B cell (primary cell): ENCODE data around the gene GALNT7. TPM values are rescaled to one million over a fixed set of nuclear protein-coding genes. Genes with fewer than 3 reads are reported as not detected.

Experiments used
- ATAC-seq: fragments of 200-7000 bp; cut with Tn5 transposase; one replicate; pipeline ENCODE4 v1.10.0; 2021; ENCODE audit warnings: low read depth, mild to moderate bottlenecking, moderate number of reproducible peaks, moderate library complexity
- CTCF ChIA-PET: fragments of 350-600 bp; sonication (Branson Sonifier 250); formaldehyde crosslinking; loops from one replicate; lab custom pipeline; 2021; ENCODE audit warnings: antibody characterized with exemption, inconsistent platforms; lab: Charles Lee
- POLR2A ChIA-PET: fragments of 350-600 bp; sonication (Branson Sonifier 250); formaldehyde crosslinking; loops from one replicate; lab custom pipeline; 2021; ENCODE audit warnings: antibody characterized with exemption; lab: Charles Lee
- DNase-seq: peaks from one replicate; pipeline ENCODE4 v3.0.0; 2013
- H2AFZ ChIP-seq: 2 replicates; pipeline ENCODE4 v1.6.1; 2012; ENCODE audit warnings: mild to moderate bottlenecking, low read depth, low read length; ENCODE audit not compliant: insufficient read depth, poor library complexity, severe bottlenecking
- H3K27ac ChIP-seq, 2 donors: 1 replicate in 1 of 2; 2 replicates in 1 of 2; pipeline ENCODE4 v1.5.1; 2012 to 2013; ENCODE audit warnings: low read length in 2 of 2, mild to moderate bottlenecking in 2 of 2, moderate library complexity in 1 of 2
- H3K27me3 ChIP-seq, 4 experiments: fragments of 200-600 bp in 1 of 4; sonication (generic) in 1 of 4; replicated peaks in 1 of 4; 1 replicate in 2 of 4; 2 replicates in 2 of 4; pipeline versions ENCODE4 v1.6.1 to v1.7.0; 2013 to 2016; ENCODE audit warnings: low read length in 3 of 4, mild to moderate bottlenecking in 2 of 4, mixed read lengths in 1 of 4, moderate library complexity in 1 of 4; ENCODE audit not compliant: insufficient read depth in 4 of 4, control insufficient read depth in 3 of 4; ENCODE audit errors: control extremely low read depth in 1 of 4
- H3K36me3 ChIP-seq, 2 experiments: replicated peaks in 1 of 2; 1 replicate in 1 of 2; 2 replicates in 1 of 2; pipeline versions ENCODE4 v1.6.1 to v1.7.1; 2013; ENCODE audit warnings: low read length in 1 of 2; ENCODE audit not compliant: insufficient read depth in 2 of 2, control insufficient read depth in 1 of 2; ENCODE audit errors: control extremely low read depth in 1 of 2, extremely low read depth in 1 of 2
- H3K4me1 ChIP-seq, 2 donors: fragments of 200-600 bp in 1 of 2; sonication (generic) in 1 of 2; 1 replicate in 1 of 2; 2 replicates in 1 of 2; pipeline versions ENCODE4 v1.5.1 to v1.6.1; 2013 to 2017; ENCODE audit warnings: low read length in 2 of 2; ENCODE audit not compliant: control insufficient read depth in 2 of 2, insufficient read depth in 2 of 2
- H3K4me2 ChIP-seq: replicated peaks from 2 replicates; pipeline ENCODE3; 2012; ENCODE audit warnings: mild to moderate bottlenecking, low read depth, low read length; ENCODE audit not compliant: poor library complexity, severe bottlenecking
- H3K4me3 ChIP-seq, 5 experiments: fragments of 200-600 bp in 1 of 5; sonication (generic) in 1 of 5; 1 replicate in 3 of 5; 2 replicates in 2 of 5; pipeline versions ENCODE4 v1.5.1 to v1.7.0; 2011 to 2016; ENCODE audit warnings: low read length in 4 of 5, mild to moderate bottlenecking in 4 of 5, low read depth in 2 of 5, control low read depth in 1 of 5, moderate library complexity in 1 of 5; ENCODE audit not compliant: insufficient read depth in 1 of 5; ENCODE audit errors: control extremely low read depth in 1 of 5, extremely low read depth in 1 of 5
- H3K79me2 ChIP-seq: fragments of 200-600 bp; sonication (generic); one replicate; pipeline ENCODE4 v1.6.0; 2016; ENCODE audit warnings: low read length; ENCODE audit not compliant: control insufficient read depth, insufficient read depth
- H3K9ac ChIP-seq: fragments of 200-600 bp; sonication (generic); 2 replicates; pipeline ENCODE4 v1.6.1; 2017; ENCODE audit warnings: mild to moderate bottlenecking, low read length, moderate library complexity
- H3K9me3 ChIP-seq, 3 donors: one replicate each; pipeline versions ENCODE4 v1.6.1 to v1.7.1; 2013; ENCODE audit warnings: low read length in 2 of 3; ENCODE audit not compliant: control insufficient read depth in 2 of 3, insufficient read depth in 1 of 3; ENCODE audit errors: control extremely low read depth in 1 of 3
- H4K20me1 ChIP-seq: 2 replicates; pipeline ENCODE4 v1.6.0; 2012; ENCODE audit warnings: mild to moderate bottlenecking, low read length; ENCODE audit not compliant: insufficient read depth, control insufficient read depth, poor library complexity, severe bottlenecking
- H3K27ac Mint-ChIP-seq: one replicate; pipeline ENCODE4 v1.8.0; 2021; ENCODE audit warnings: mixed read lengths
- H3K27me3 Mint-ChIP-seq: one replicate; pipeline ENCODE4 v1.8.0; 2021; ENCODE audit warnings: mixed read lengths
- H3K4me1 Mint-ChIP-seq: one replicate; pipeline ENCODE4 v1.8.0; 2021; ENCODE audit warnings: mixed read lengths
- H3K4me3 Mint-ChIP-seq: one replicate; pipeline ENCODE4 v1.8.0; 2021; ENCODE audit warnings: mixed read lengths
- H3K9me3 Mint-ChIP-seq: one replicate; pipeline ENCODE4 v1.8.0; 2022; ENCODE audit warnings: mixed read lengths; ENCODE audit not compliant: insufficient read depth
- EZH2 ChIP-seq: IDR thresholded peaks from 2 replicates; pipeline ENCODE4 v1.6.1; 2012; ENCODE audit warnings: borderline replicate concordance, low read depth, mild to moderate bottlenecking, moderate library complexity, low read length; ENCODE audit not compliant: insufficient read depth, poor library complexity, severe bottlenecking
- WGBS: methylation state at CpG from one replicate; pipeline ENCODE4 v1.1.5; 2013; ENCODE audit warnings: missing lambda C conversion rate; ENCODE audit not compliant: insufficient coverage; 5-methylcytosine and 5-hydroxymethylcytosine counted together
- intact Hi-C: fragments of 100-400 bp; cut with micrococcal nuclease; formaldehyde crosslinking; loops from one replicate; pipeline ENCODE4 v1.10.0; 2022
- polyA plus RNA-seq: library from polyadenylated mRNA; depleted of rRNA; stranded (reverse); fragments of >200 nt; gene quantifications from 2 replicates; pipeline ENCODE4 v1.2.3, GENCODE V29; 2012
- total RNA-seq, 2 donors: library from RNA; stranded (reverse); fragments of 120-200 nt in 1 of 2; gene quantifications; 1 replicate in 1 of 2; 2 replicates in 1 of 2; pipeline versions ENCODE4 v1.2.3 to v1.2.4, GENCODE V29; 2013 to 2022
- TF ChIP-seq, protein P1 (sequence below): fragments of 200-600 bp; IDR thresholded peaks from one replicate; pipeline ENCODE4 v1.8.0; 2022; ENCODE audit warnings: antibody characterized with exemption, mild to moderate bottlenecking

GALNT7 gene
- total and polyA plus RNA-seq, 2 donors (not counting 1 experiment from before 2014, with no cell fraction given): 5.8 to 23.7 TPM

DNA sequence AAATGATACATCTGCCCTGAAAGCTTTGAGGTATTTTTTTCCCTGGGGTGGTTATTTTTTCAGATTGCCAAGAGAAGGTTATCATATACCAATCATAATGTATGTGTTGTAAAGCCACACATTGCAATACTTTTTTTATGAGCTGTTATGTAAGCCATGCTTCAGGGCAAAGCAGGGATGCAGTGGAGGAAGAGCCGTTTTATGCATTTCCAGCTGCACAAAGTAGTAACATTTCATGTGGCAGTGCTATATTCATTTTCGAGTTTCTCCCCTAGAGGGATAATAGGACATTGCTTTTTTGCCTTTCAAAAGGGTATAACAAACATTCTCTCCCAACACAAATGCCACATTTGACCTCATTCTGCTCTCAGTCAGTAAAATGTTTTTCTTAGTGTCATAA lies 68.5 kb downstream of the GALNT7 start:
- Histone ChIP-seq H2AFZ (no peak overlapping the region), H3K4me1 (no peaks in the 10 kb centered on the region), H3K4me3 (no peak overlapping the region), H3K9me3 (no peaks in the 10 kb centered on the region), H3K27ac (no peak overlapping the region), H3K79me2 (peaks cover 60% of the 10 kb centered on the region), H3K9ac (no peak overlapping the region), H3K36me3 (peaks cover 0 to 1% of the 10 kb centered on the region in 2 experiments), H3K27me3 (no peaks in the 10 kb centered on the region), H3K4me2 (no peak overlapping the region), H4K20me1 (peaks cover 9% of the 10 kb centered on the region)
- no peak for DNase-seq
- ChIA-PET CTCF (interaction anchor here (2.2 kb wide), 1 partner anchor 21 kb away, joined by 6 read pairs; no protein-coding TSS in a partner anchor), POLR2A (no interaction called here)
- Mint-ChIP-seq H3K4me3 (no peak overlapping the region), H3K27ac (no peak overlapping the region), H3K9me3 (no peaks in the 10 kb centered on the region), H3K27me3 (no peaks in the 10 kb centered on the region), H3K4me1 (peaks cover 4% of the 10 kb centered on the region)
- ATAC-seq: no peak
- WGBS: no CpG with 5 or more reads among the region's 2 CpGs
- intact Hi-C loops: no loop called here
- TF ChIP-seq, protein P1, sequence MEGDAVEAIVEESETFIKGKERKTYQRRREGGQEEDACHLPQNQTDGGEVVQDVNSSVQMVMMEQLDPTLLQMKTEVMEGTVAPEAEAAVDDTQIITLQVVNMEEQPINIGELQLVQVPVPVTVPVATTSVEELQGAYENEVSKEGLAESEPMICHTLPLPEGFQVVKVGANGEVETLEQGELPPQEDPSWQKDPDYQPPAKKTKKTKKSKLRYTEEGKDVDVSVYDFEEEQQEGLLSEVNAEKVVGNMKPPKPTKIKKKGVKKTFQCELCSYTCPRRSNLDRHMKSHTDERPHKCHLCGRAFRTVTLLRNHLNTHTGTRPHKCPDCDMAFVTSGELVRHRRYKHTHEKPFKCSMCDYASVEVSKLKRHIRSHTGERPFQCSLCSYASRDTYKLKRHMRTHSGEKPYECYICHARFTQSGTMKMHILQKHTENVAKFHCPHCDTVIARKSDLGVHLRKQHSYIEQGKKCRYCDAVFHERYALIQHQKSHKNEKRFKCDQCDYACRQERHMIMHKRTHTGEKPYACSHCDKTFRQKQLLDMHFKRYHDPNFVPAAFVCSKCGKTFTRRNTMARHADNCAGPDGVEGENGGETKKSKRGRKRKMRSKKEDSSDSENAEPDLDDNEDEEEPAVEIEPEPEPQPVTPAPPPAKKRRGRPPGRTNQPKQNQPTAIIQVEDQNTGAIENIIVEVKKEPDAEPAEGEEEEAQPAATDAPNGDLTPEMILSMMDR: no peak
- no peak for TF ChIP-seq EZH2

DNA sequence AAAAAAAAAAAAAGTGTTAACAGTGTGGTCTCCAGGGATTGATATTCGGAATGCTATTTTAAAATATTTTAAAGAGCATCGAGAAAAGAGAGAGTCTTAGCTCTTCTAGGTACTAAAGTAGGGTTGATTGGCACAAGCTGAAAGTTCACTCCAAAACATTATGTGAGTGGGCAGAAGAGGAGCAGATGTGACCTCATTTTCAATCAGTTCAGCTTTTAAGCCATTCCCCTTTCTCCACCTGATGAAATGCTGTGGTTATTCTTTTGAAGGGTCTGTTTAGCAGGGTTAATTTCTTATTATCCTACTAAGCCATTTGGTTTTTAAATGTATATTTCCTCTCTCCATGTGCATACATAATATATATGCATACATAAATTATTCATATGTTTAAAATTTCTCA lies 69.2 kb downstream of the GALNT7 start:
- no peak for ATAC-seq
- no peak for TF ChIP-seq EZH2
- TF ChIP-seq, protein P1: no peak
- Histone ChIP-seq H3K4me1 (peaks cover 0 to 5% of the 10 kb centered on the region in 2 donors), H3K9ac (no peak overlapping the region), H3K27me3 (no peaks in the 10 kb centered on the region), H2AFZ (no peak overlapping the region), H3K4me3 (no peak overlapping the region), H3K9me3 (no peaks in the 10 kb centered on the region), H3K36me3 (peaks cover 0 to 1% of the 10 kb centered on the region in 2 experiments), H3K79me2 (peaks cover 58% of the 10 kb centered on the region), H4K20me1 (peaks cover 9% of the 10 kb centered on the region), H3K27ac (no peak overlapping the region), H3K4me2 (no peak overlapping the region)
- H3K27me3 Mint-ChIP-seq: no peaks in the 10 kb centered on the region
- ChIA-PET CTCF (interaction anchor here (2.2 kb wide), 1 partner anchor 20 kb away, joined by 6 read pairs; no protein-coding TSS in a partner anchor), POLR2A (no interaction called here)
- WGBS: 100% methylated on average over 1 of the region's 2 CpGs
- H3K9me3 Mint-ChIP-seq: no peaks in the 10 kb centered on the region
- no peak overlapping the region for H3K4me3 Mint-ChIP-seq
- DNase-seq: no peak
- no peak overlapping the region for H3K27ac Mint-ChIP-seq
- peaks cover 9% of the 10 kb centered on the region for H3K4me1 Mint-ChIP-seq
- intact Hi-C loops: no loop called here
